Motor neuron (in vitro differentiated cells): ENCODE data around the gene CMC2. TPM values are rescaled to one million over a fixed set of nuclear protein-coding genes. Genes with fewer than 3 reads are reported as not detected.

Experiments
- ATAC-seq, 8 experiments: fragments of 200-7000 bp; cut with Tn5 transposase; replicated peaks in 6 of 8; 2 replicates each; pipeline ENCODE4 v1.8.0; 2021; ENCODE audit warnings: mild to moderate bottlenecking in 8 of 8, moderate library complexity in 8 of 8
- H3K27ac ChIP-seq, 2 donors: fragments of 250-450 bp; sonication (Bioruptor Pico); 2 replicates each; pipeline ENCODE4 v1.9.0; 2021; ENCODE audit warnings: antibody characterized with exemption in 2 of 2, mild to moderate bottlenecking in 2 of 2, moderate library complexity in 1 of 2
- H3K4me1 ChIP-seq, 2 donors: fragments of 250-450 bp; sonication (Bioruptor Pico); replicated peaks in 1 of 2; 2 replicates each; pipeline ENCODE4 v1.6.1; 2021; ENCODE audit warnings: antibody characterized with exemption in 2 of 2, mild to moderate bottlenecking in 2 of 2, moderate library complexity in 1 of 2
- H3K4me3 ChIP-seq, 5 donors: fragments of 250-450 bp; sonication (Bioruptor Pico); 2 replicates each; pipeline ENCODE4 v1.9.0; 2021; ENCODE audit warnings: antibody characterized with exemption in 5 of 5, mild to moderate bottlenecking in 5 of 5, moderate library complexity in 4 of 5
- WGBS, 10 experiments: fragments of 450-650 bp; shearing (Covaris generic); methylation state at CpG; one replicate each; pipeline ENCODE4 v1.0.0; 2022; 5-methylcytosine and 5-hydroxymethylcytosine counted together
- in situ Hi-C, 9 experiments: fragments of 400-800 bp; cut with MboI; loops; one replicate each; pipeline ENCODE4 v1.15.0; 2021; ENCODE audit warnings: low sequenced_read_pairs in 9 of 9, low pct_unique_long_range_greater_than_20kb in 2 of 9; ENCODE audit not compliant: unreplicated experiment in 9 of 9
- total RNA-seq, 8 experiments: library from RNA; unstranded; fragments of 300-600 nt; gene quantifications; 2 replicates each; pipeline versions ENCODE4 v1.2.3 to v1.2.4, GENCODE V29; 2022

Gene CMC2
- total RNA-seq, 8 experiments from 2014 or later = 36.6 to 76.1 (median 53.9) TPM

DNA sequence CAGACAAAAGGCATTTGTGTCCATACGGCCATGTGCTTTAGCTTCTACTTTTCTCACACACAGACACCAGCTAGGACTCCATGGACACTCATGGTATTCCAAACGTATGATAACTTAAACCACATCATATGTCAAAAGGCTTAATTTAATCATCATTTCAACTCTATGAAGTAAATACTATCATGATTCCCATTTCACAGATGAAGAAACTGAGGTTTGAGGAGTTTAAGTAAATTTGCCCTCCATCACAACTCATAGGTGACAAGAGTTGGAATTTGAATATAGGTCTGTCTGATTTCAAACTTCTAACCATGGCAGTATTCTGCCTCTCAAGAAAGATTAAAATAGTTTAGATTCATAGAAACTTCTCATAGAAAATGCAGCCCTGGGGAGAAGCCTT, 43.8 kb downstream of the CMC2 start:
- 20 to 95% (median 81%) methylated on average over 1 to 2 of the region's 2 CpGs; no CpG with 5 or more reads in 2 of the 10 experiments for WGBS, 10 experiments
- no peak overlapping the region for H3K27ac ChIP-seq
- ATAC-seq = no peak
- in situ Hi-C loops = no loop called here
- no peak overlapping the region for H3K4me3 ChIP-seq
- H3K4me1 ChIP-seq = no peaks in the 10 kb centered on the region

DNA sequence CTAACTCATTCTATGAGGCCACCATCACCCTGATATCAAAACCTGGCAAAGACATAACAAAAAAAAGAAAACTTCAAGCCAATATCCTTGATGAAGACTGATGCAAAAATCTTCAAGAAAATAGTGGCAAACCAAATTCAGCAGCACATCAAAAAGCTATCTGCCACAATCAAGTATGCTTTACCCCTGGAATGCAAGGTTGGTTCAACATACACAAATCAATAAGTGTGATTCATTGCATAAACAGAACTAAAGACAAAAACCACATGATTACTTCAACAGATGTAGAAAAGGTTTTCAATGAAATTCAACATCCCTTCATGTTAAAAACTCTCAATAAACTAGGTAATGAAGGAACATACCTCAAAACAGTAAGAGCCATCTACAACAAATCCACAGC, 48.4 kb downstream of the CMC2 start:
- in situ Hi-C loops = no loop called here
- Histone ChIP-seq H3K4me1 (no peaks in the 10 kb centered on the region), H3K27ac (no peak overlapping the region), H3K4me3 (no peak overlapping the region)
- ATAC-seq = no peak

DNA sequence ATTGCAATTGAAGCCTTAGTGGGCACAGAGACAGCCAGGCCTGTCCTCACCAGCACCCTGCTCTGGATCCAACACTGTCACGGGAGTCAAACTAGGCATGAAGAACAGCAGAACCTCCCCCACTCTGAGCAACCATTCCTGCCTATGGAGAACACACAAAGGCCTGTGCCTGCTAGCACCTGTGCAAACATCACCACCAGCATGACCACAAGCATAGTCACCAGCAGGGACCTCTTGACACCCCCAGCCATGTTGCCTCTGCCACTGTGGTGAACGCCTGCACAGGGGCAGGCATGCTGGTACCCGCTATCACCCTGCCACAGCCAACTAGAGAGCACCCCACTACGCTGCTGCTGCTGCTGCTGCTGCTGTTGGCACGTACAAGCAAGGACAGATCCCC, 51.7 kb downstream of the CMC2 start:
- ATAC-seq = no peak
- 76 to 100% (median 87%) methylated on average over 1 to 4 of the region's 5 CpGs; no CpG with 5 or more reads in 5 of the 10 experiments for WGBS, 10 experiments
- in situ Hi-C loops = no loop called here
- H3K4me1 ChIP-seq = no peaks in the 10 kb centered on the region
- no peak overlapping the region for H3K27ac ChIP-seq
- no peak overlapping the region for H3K4me3 ChIP-seq

DNA sequence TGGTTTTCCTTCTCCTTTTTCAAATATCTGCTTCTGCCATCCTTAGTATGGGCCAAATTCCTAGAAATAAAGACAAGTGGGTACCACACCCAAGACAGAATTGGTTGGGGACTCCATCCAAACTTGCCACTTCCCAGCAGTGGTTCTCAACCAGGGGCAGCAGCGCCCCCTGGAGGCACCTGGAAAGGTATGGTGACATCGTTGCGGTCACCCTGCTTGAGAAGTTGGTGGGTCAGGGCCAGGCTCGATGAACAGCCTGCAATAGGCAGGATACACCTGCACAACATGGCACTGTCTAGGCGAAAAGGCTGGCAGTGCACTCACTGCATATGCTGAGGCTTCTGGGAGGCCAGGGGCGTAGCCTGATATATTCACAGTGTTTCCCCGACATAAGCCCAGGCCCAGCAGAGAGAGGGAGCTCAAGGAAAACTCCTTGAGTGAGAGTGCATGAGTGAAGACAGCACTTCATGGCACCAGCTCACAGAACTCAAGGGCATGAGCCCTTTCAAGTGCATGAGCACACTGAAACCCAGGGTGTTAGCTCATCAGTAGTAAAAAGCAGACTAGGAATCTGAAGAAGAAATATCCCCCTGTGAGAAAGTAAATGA, 57.7 kb downstream of the CMC2 start:
- 5 to 57% (median 36%) methylated on average over 1 to 6 of the region's 7 CpGs; no CpG with 5 or more reads in 4 of the 10 experiments for WGBS, 10 experiments
- H3K27ac ChIP-seq = no peak overlapping the region
- H3K4me1 ChIP-seq = peaks cover 5 to 8% of the 10 kb centered on the region in 2 donors
- in situ Hi-C loops = loop anchor here in 1 of 9 experiments (25.0 kb wide), 1 partner anchor 412 kb away; the partner anchor contains the start of gene DYNLRB2
- H3K4me3 ChIP-seq = no peak overlapping the region
- ATAC-seq = peak in 7 of 8 experiments; percentile 21 to 96 (median 41)

DNA sequence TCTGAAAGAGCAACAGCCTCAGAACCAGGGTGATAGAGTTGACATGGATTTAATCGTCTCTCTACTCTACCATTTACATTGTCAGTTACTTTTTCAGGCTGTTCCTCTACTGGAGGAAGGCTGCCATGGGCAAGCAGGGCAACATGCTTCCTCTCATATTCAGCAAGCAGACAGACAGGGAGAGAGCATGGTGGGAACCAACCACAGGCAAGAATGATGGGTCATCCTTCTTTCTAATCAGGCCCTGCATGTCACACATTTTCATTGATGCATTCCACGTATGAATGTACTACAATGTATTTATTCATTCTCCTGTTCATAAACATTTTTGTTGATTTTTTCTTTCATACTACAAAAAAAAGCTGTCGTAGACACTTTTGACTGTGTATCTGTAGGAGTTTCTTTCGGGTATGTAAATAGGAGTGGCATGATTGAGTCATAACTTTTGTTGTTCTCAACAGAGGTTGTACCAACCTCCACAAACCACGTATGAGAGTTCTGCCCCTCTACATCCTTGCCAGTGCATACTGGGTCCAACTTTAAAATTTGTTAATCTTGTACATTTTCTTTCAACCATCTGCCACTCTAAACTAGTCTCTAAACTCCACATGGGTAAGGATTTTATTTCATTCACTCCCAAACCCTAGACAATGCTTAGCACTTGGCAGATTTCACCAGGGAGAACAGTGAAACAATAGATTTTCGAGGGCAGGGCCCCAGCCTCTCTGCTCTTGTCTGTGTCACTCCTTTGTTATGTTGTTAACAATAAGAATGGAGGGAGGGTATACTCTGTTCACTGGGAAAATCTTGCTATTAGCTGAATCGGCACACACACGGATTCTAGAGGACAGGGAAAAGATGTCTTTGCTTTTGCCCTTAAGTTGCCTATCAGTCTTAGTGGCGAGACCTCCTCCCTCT, 58.7 kb downstream of the CMC2 start:
- peaks cover 5 to 8% of the 10 kb centered on the region in 2 donors for H3K4me1 ChIP-seq
- ATAC-seq = peak in 5 of 8 experiments; percentile 46 to 94 (median 86)
- in situ Hi-C loops = loop anchor here in 1 of 9 experiments (25.0 kb wide), 1 partner anchor 411 kb away; the partner anchor contains the start of gene DYNLRB2
- no peak overlapping the region for H3K27ac ChIP-seq
- 22 to 93% (median 57%) methylated on average over 2 to 7 of the region's 9 CpGs for WGBS, 10 experiments
- no peak overlapping the region for H3K4me3 ChIP-seq

DNA sequence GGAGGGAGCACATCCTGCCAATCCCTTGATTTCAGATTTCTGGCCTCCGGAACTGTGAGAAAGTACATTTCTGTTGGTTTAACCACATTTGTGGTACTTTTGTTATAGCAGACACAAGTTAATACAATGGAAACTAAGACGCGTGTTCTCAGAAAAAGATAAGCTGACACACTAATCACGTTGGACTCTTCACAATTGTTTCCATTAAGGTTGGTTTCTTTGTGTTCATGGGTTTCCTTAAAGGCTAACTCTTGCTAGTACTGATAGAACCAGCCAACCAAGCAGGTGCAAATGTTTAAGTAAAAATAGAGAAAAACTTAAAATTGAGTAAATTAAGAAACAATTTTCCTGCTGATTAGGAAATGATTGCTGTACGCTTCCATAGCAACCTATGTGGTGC, 59.4 kb downstream of the CMC2 start:
- WGBS, 10 experiments = 54 to 100% (median 80%) methylated on average over 1 to 5 of the region's 5 CpGs; no CpG with 5 or more reads in 1 of the 10 experiments
- in situ Hi-C loops = loop anchor here in 1 of 9 experiments (25.0 kb wide), 1 partner anchor 410 kb away; the partner anchor contains the start of gene DYNLRB2
- Histone ChIP-seq H3K4me1 (peaks cover 5 to 8% of the 10 kb centered on the region in 2 donors), H3K27ac (no peak overlapping the region), H3K4me3 (no peak overlapping the region)
- ATAC-seq = no peak

DNA sequence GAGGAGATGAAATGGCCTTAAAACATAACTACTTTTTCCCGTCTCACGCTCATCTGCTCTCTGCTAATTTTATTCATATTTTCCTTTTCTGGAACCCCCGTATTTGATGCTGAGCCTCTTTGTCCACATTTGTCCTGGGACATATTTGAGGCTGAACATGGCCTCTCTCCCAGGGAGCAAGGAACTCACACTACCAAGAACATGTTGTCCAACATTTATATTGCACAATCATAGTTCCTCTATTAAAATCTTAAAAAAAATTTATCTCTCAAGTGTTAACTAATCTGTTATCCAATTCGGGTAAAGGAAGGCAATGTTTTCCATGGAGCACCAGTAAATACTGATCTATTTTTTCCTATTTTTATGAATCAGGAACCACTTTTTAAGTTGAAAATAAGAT, 60.2 kb downstream of the CMC2 start:
- in situ Hi-C loops = loop anchor here in 1 of 9 experiments (25.0 kb wide), 1 partner anchor 409 kb away; the partner anchor contains the start of gene DYNLRB2

DNA sequence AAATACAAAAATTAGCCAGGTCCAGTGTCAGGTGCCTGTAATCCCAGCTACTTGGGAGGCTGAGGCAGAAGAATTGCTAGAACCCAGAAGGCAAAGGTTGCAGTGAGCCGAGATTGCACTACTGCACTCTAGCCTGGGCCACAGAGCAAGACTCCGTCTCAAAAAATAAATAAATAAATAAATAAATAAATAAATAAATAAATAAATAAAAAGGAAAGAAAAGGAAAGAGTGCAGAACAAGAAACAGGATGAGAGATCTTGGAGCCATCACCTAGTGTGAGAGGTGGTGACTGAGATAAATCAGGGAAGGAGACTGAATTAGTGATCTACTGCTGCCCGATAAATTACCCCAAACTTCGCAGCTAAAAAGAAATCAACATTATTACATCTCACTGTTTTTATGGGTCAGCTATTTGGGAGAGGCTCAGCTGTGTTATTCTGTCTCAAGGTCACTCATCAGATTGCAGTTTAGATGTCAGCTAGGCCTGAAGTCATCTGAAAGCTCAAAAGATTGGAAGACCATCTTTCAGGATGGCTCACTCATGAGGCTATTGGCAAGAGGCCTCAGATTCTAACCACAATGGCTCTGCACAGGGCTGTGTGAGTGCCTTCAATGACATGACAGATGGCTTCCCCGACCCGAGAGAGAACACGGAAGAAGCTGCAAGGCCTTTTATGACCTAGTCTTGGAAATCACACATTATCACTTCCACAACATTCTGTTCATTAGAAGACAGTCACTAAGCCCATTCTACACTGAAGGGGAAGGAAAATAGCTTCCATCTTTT, 66.4 kb downstream of the CMC2 start:
- in situ Hi-C loops = loop anchor here in 1 of 9 experiments (25.0 kb wide), 1 partner anchor 403 kb away; the partner anchor contains the start of gene DYNLRB2
- no peak overlapping the region for H3K4me3 ChIP-seq
- ATAC-seq = no peak
- H3K27ac ChIP-seq = no peak overlapping the region
- peaks cover 3 to 10% of the 10 kb centered on the region in 2 donors for H3K4me1 ChIP-seq
- WGBS, 10 experiments = 48 to 100% (median 89%) methylated on average over 1 to 7 of the region's 7 CpGs; no CpG with 5 or more reads in 2 of the 10 experiments

More for the DNA sequence above, 60.2 kb downstream of the CMC2 start:
- ATAC-seq = no peak
- Histone ChIP-seq H3K27ac (no peak overlapping the region), H3K4me3 (no peak overlapping the region), H3K4me1 (peaks cover 5 to 8% of the 10 kb centered on the region in 2 donors)
- WGBS, 10 experiments = 21 to 100% (median 91%) methylated on average over 1 to 4 of the region's 4 CpGs; no CpG with 5 or more reads in 1 of the 10 experiments

DNA sequence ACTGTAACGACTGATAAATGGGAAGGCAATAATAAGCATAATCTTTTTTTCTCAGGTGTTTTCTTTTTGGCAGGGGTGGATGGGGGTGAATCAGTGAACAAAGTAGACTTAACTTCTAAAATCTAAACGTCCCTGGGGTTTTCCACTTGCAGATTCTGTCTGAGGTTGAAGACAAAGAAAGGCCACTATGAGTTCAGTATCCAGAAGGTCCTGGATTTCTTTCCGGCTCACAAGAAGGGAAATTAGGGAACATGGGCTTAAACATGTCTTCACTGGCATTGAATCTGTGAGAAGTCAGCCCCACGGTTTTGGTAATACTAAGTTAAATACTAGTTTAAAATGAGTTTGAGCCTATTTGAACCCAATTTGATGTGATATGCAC, 67.8 kb downstream of the CMC2 start:
- Histone ChIP-seq H3K4me1 (peaks cover 3 to 10% of the 10 kb centered on the region in 2 donors), H3K4me3 (no peak overlapping the region), H3K27ac (no peak overlapping the region)
- in situ Hi-C loops = loop anchor here in 1 of 9 experiments (25.0 kb wide), 1 partner anchor 402 kb away; the partner anchor contains the start of gene DYNLRB2
- ATAC-seq = no peak
- WGBS, 10 experiments = 20 to 89% (median 60%) methylated on average over 1 to 4 of the region's 4 CpGs; no CpG with 5 or more reads in 1 of the 10 experiments

DNA sequence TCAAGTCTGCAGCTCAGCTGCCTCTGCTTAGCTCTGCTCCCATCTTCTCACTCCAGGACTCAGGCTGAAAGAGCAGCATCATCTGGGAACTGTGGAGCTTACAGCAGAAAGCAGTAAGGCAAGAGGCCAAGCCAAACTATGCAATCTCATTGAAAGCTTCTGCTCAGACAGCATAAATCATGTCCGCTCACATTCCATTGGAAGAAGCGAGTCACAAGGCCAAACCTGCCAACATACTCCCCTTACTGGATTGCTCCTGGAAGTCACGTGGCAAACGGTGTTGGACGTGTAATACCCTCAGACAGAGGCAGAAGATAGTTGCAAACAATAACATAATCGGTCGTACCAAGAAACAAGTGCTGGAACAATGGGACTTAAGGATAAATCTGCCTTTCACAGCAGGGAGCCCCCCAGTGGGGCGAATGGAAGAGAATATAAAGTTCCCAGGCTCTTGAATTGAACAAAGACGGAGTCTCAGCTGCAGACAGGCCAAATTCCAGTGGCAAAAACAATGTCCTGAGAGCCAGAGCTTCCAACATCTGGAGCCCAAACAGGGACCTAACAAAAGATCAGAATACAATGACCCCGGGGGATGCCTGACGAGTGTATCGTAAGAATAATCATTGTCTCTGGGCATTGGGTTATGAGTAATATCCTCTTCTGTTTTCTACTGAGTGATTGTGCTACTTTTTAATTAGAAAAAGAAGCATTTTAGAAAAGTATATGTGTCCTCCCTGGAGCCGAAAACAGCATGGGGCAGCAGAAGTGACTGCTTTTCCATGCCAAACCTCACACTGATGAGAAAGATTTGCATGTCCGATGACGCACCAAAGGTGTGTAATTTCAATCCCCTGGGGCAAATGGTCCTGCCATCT, 68.4 kb downstream of the CMC2 start:
- in situ Hi-C loops = loop anchor here in 1 of 9 experiments (25.0 kb wide), 1 partner anchor 401 kb away; the partner anchor contains the start of gene DYNLRB2
- peaks cover 3 to 10% of the 10 kb centered on the region in 2 donors for H3K4me1 ChIP-seq
- peak overlapping the region in 1 of 5 donors; percentile 21 for H3K4me3 ChIP-seq
- 0 to 94% (median 73%) methylated on average over 2 to 13 of the region's 15 CpGs; no CpG with 5 or more reads in 1 of the 10 experiments for WGBS, 10 experiments
- H3K27ac ChIP-seq = no peak overlapping the region
- ATAC-seq = peak; percentile 81 to 98 (median 96)

DNA sequence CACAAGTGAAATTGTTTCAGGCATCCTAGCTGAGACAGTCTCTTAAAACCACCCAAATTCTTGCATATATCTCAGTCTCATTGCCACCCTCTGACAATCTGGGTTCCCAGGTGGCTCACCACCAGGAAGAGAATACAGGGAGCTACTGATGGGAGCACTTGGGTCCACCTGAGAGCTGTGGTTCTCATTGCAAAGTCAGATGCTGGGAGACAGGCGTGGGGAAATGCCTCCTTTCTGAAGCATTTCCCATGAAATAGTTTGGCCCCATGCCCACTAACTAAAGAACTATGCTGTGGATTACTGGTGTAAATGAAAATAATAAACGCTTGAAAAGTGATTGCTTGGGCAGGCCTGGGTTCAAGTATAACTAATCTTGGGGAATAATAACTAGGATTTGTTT, 70.3 kb downstream of the CMC2 start:
- in situ Hi-C loops = loop anchor here in 1 of 9 experiments (25.0 kb wide), 1 partner anchor 399 kb away; the partner anchor contains the start of gene DYNLRB2
- 71 to 100% (median 93%) methylated on average over 1 to 2 of the region's 2 CpGs; no CpG with 5 or more reads in 5 of the 10 experiments for WGBS, 10 experiments
- no peak overlapping the region for H3K27ac ChIP-seq
- H3K4me1 ChIP-seq = peaks cover 3 to 10% of the 10 kb centered on the region in 2 donors
- no peak for ATAC-seq
- no peak overlapping the region for H3K4me3 ChIP-seq
